ENCODE data around the gene DCPS.

DCPS gene

GRCh38 chr11:126328938-126329643 is 25.2 kb downstream of the DCPS start:
- H3K27me3 ChIP-seq (ENCODE audit: control insufficient read depth, insufficient read depth, low read length): no peaks in the 10 kb centered on the region
- H3K27ac ChIP-seq: no peak overlapping the region
- no peaks in the 10 kb centered on the region for H3K79me2 ChIP-seq

GRCh38 chr11:126329644-126330211 is 25.9 kb downstream of the DCPS start:
- Histone ChIP-seq H2AFZ (no peak overlapping the region), H3K27ac (no peak overlapping the region), H3K4me1 (no peaks in the 10 kb centered on the region), H3K4me3 (ENCODE audit: low read depth, low read length) (no peak overlapping the region), H3K9ac (no peak overlapping the region), H3K4me2 (ENCODE audit: low read length) (no peak overlapping the region), H3K27me3 (ENCODE audit: control insufficient read depth, insufficient read depth, low read length) (no peaks in the 10 kb centered on the region), H3K9me3 (ENCODE audit: control insufficient read depth, low read length) (no peaks in the 10 kb centered on the region), H3K79me2 (no peaks in the 10 kb centered on the region), H3K36me3 (ENCODE audit: control insufficient read depth, insufficient read depth, low read length) (no peaks in the 10 kb centered on the region)
- TF ChIP-seq, protein P1, sequence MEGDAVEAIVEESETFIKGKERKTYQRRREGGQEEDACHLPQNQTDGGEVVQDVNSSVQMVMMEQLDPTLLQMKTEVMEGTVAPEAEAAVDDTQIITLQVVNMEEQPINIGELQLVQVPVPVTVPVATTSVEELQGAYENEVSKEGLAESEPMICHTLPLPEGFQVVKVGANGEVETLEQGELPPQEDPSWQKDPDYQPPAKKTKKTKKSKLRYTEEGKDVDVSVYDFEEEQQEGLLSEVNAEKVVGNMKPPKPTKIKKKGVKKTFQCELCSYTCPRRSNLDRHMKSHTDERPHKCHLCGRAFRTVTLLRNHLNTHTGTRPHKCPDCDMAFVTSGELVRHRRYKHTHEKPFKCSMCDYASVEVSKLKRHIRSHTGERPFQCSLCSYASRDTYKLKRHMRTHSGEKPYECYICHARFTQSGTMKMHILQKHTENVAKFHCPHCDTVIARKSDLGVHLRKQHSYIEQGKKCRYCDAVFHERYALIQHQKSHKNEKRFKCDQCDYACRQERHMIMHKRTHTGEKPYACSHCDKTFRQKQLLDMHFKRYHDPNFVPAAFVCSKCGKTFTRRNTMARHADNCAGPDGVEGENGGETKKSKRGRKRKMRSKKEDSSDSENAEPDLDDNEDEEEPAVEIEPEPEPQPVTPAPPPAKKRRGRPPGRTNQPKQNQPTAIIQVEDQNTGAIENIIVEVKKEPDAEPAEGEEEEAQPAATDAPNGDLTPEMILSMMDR (IDR thresholded peaks at IDR 0.05): no peak

More at GRCh38 chr11:126328938-126329643, 25.2 kb downstream of the DCPS start:
- no peaks in the 10 kb centered on the region for H3K36me3 ChIP-seq (ENCODE audit: control insufficient read depth, insufficient read depth, low read length)
- no peak overlapping the region for H3K4me2 ChIP-seq (ENCODE audit: low read length)
- no peaks in the 10 kb centered on the region for H3K9me3 ChIP-seq (ENCODE audit: control insufficient read depth, low read length)
- no peak overlapping the region for H3K4me3 ChIP-seq (ENCODE audit: low read depth, low read length)
- no peaks in the 10 kb centered on the region for H3K4me1 ChIP-seq
- no peak overlapping the region for H3K9ac ChIP-seq
- TF ChIP-seq, protein P1 (IDR thresholded peaks at IDR 0.05): no peak
- no peak overlapping the region for H2AFZ ChIP-seq

- H3K4me1 ChIP-seq: no peaks in the 10 kb centered on the region
- H3K4me2 ChIP-seq (ENCODE audit: low read length): no peak overlapping the region
- H3K27me3 ChIP-seq (ENCODE audit: control insufficient read depth, insufficient read depth, low read length): no peaks in the 10 kb centered on the region
- no peak overlapping the region for H3K9ac ChIP-seq
- TF ChIP-seq, protein P1 (IDR thresholded peaks at IDR 0.05): no peak
- no peak overlapping the region for H3K4me3 ChIP-seq (ENCODE audit: low read depth, low read length)
- no peak overlapping the region for H2AFZ ChIP-seq
- no peaks in the 10 kb centered on the region for H3K36me3 ChIP-seq (ENCODE audit: control insufficient read depth, insufficient read depth, low read length)
- H3K9me3 ChIP-seq (ENCODE audit: control insufficient read depth, low read length): no peaks in the 10 kb centered on the region
- H3K79me2 ChIP-seq: no peaks in the 10 kb centered on the region
- H3K27ac ChIP-seq: no peak overlapping the region
Measured at GRCh38 chr11:126331286-126331685, 27.4 kb downstream of the DCPS start.

- Histone ChIP-seq H3K9ac (no peak overlapping the region), H3K4me1 (no peaks in the 10 kb centered on the region), H3K27me3 (ENCODE audit: control insufficient read depth, insufficient read depth, low read length) (no peaks in the 10 kb centered on the region), H3K9me3 (ENCODE audit: control insufficient read depth, low read length) (no peaks in the 10 kb centered on the region), H2AFZ (no peak overlapping the region), H3K27ac (no peak overlapping the region), H3K4me3 (ENCODE audit: low read depth, low read length) (no peak overlapping the region), H3K36me3 (ENCODE audit: control insufficient read depth, insufficient read depth, low read length) (no peaks in the 10 kb centered on the region), H3K4me2 (ENCODE audit: low read length) (no peak overlapping the region), H3K79me2 (no peaks in the 10 kb centered on the region)
- TF ChIP-seq, protein P1 (IDR thresholded peaks at IDR 0.05): no peak
Measured at GRCh38 chr11:126332221-126332711, 28.4 kb downstream of the DCPS start.
